Inflammatory macrophage (primary cell): ENCODE results near the gene DNASE2.

Source experiments
- DNase-seq, 2 donors: peaks; one replicate each; pipeline ENCODE4 v3.0.0-alpha.2; 2020 to 2022

DNASE2 gene

GRCh38 chr19:12833418-12833737, 47.9 kb downstream of the DNASE2 start:
- no peak for DNase-seq

- no peak for DNase-seq
Measured at GRCh38 chr19:12828494-12828893, 52.8 kb downstream of the DNASE2 start.

GRCh38 chr19:12825254-12826131, 55.8 kb downstream of the DNASE2 start:
- DNase-seq: no peak
